PC-9 (cell line): ENCODE measurements around the gene RGL1. TPM values are rescaled to one million over a fixed set of nuclear protein-coding genes. Genes with fewer than 3 reads are reported as not detected.

Source experiments
- BruUV-seq: library from RNA; stranded (reverse); fragments of 400-500 nt; replicated peaks from 2 replicates; lab custom pipeline; 2021; lab: Mats Ljungman, UMichigan
- CTCF ChIA-PET: fragments of 300-600 bp; sonication (Branson Sonifier 250); formaldehyde crosslinking; loops from one replicate; lab custom pipeline; 2022; ENCODE audit warnings: antibody characterized with exemption; lab: Charles Lee
- POLR2A ChIA-PET: fragments of 300-600 bp; sonication (Branson Sonifier 250); formaldehyde crosslinking; loops from one replicate; lab custom pipeline; 2022; ENCODE audit warnings: antibody characterized with exemption; ENCODE audit not compliant: unreplicated experiment; lab: Charles Lee
- DNase-seq, 2 experiments: peaks; one replicate each; pipeline versions ENCODE4 v3.0.0 to v3.0.0-alpha.2; 2015 to 2022; ENCODE audit warnings: mixed read lengths in 1 of 2
- H2AFZ ChIP-seq: fragments of 200-600 bp; sonication (generic); 2 replicates; pipeline ENCODE4 v1.8.1; 2017; ENCODE audit warnings: antibody characterized with exemption
- H3F3A ChIP-seq: fragments of 200-600 bp; sonication (generic); 2 replicates; pipeline ENCODE4 v1.8.1; 2017; ENCODE audit warnings: antibody characterized with exemption, mild to moderate bottlenecking, low read depth; ENCODE audit not compliant: insufficient read depth
- H3K27ac ChIP-seq: fragments of 200-600 bp; sonication (generic); 2 replicates; pipeline ENCODE4 v1.6.1; 2016; ENCODE audit warnings: mixed run types
- H3K27me3 ChIP-seq: fragments of 200-600 bp; sonication (generic); 2 replicates; pipeline ENCODE4 v1.6.1; 2016; ENCODE audit warnings: low read depth, mixed run types; ENCODE audit not compliant: insufficient read depth
- H3K36me3 ChIP-seq: fragments of 200-600 bp; sonication (generic); 2 replicates; pipeline ENCODE4 v1.6.1; 2016; ENCODE audit warnings: low read depth, mixed run types
- H3K4me1 ChIP-seq: fragments of 200-600 bp; sonication (generic); replicated peaks from 2 replicates; pipeline ENCODE4 v1.6.1; 2016; ENCODE audit warnings: mixed run types; ENCODE audit not compliant: insufficient read depth
- H3K4me2 ChIP-seq: fragments of 200-600 bp; sonication (generic); 2 replicates; pipeline ENCODE4 v1.6.1; 2017; ENCODE audit warnings: mixed run types
- H3K4me3 ChIP-seq: fragments of 200-600 bp; sonication (generic); 2 replicates; pipeline ENCODE4 v1.6.1; 2016; ENCODE audit warnings: mixed run types
- H3K79me2 ChIP-seq: fragments of 200-600 bp; sonication (generic); 2 replicates; pipeline ENCODE4 v1.6.1; 2017; ENCODE audit warnings: low read depth, mixed run types
- H3K9me2 ChIP-seq: fragments of 200-600 bp; sonication (generic); 2 replicates; pipeline ENCODE4 v1.8.1; 2017; ENCODE audit warnings: mild to moderate bottlenecking; ENCODE audit not compliant: insufficient read depth
- H3K9me3 ChIP-seq: fragments of 200-600 bp; sonication (generic); 2 replicates; pipeline ENCODE4 v1.8.1; 2016; ENCODE audit warnings: low read depth; ENCODE audit not compliant: insufficient read depth
- H4K20me1 ChIP-seq: fragments of 200-600 bp; sonication (generic); 2 replicates; pipeline ENCODE4 v1.8.1; 2017; ENCODE audit not compliant: insufficient read depth
- CTCF ChIP-seq: fragments of 200-600 bp; sonication (generic); conservative IDR thresholded peaks from 2 replicates; pipeline ENCODE4 v1.6.1; 2017; ENCODE audit warnings: mixed run types, antibody characterized with exemption, mild to moderate bottlenecking, moderate library complexity
- EZH2 ChIP-seq: fragments of 200-600 bp; sonication (generic); IDR thresholded peaks from 2 replicates; pipeline ENCODE4 v1.8.0; 2017; ENCODE audit warnings: antibody characterized with exemption, low read depth
- intact Hi-C: fragments of 100-400 bp; cut with micrococcal nuclease; formaldehyde crosslinking; loops from one replicate; pipeline ENCODE4 v1.10.0; 2022; ENCODE audit not compliant: unreplicated experiment
- total RNA-seq: library from RNA; stranded (reverse); gene quantifications from 2 replicates; pipeline ENCODE4 v1.2.3, GENCODE V29; 2021

The RGL1 gene
- total RNA-seq, 1 experiment from 2014 or later: 2.6 TPM

- H4K20me1 ChIP-seq: no peaks in the 10 kb centered on the region
Measured at GRCh38 chr1:183844806-183845205, 39.9 kb downstream of the RGL1 start.

GRCh38 chr1:183845681-183846080 lies 40.8 kb downstream of the RGL1 start:
- Histone ChIP-seq H3K79me2 (no peaks in the 10 kb centered on the region), H3K4me1 (no peaks in the 10 kb centered on the region), H4K20me1 (no peaks in the 10 kb centered on the region), H3K27me3 (no peaks in the 10 kb centered on the region), H3K4me3 (no peak overlapping the region), H3K9me2 (no peaks in the 10 kb centered on the region), H3F3A (no peaks in the 10 kb centered on the region), H3K27ac (no peak overlapping the region), H3K36me3 (no peaks in the 10 kb centered on the region), H3K9me3 (no peaks in the 10 kb centered on the region), H3K4me2 (no peak overlapping the region), H2AFZ (no peak overlapping the region)
- no TSS peak for BruUV-seq
- DNase-seq: no peak
- ChIA-PET POLR2A (no interaction called here), CTCF (no interaction called here)
- no peak for TF ChIP-seq CTCF
- intact Hi-C loops: no loop called here

More at GRCh38 chr1:183844806-183845205, 39.9 kb downstream of the RGL1 start:
- H3K9me2 ChIP-seq: no peaks in the 10 kb centered on the region
- no peaks in the 10 kb centered on the region for H3K36me3 ChIP-seq
- H3K4me1 ChIP-seq: no peaks in the 10 kb centered on the region
- no peaks in the 10 kb centered on the region for H3K9me3 ChIP-seq
- no peaks in the 10 kb centered on the region for H3K27me3 ChIP-seq
- no peak overlapping the region for H3K27ac ChIP-seq
- no peak overlapping the region for H3K4me2 ChIP-seq
- BruUV-seq: no TSS peak
- H2AFZ ChIP-seq: no peak overlapping the region
- no peak for DNase-seq
- no peak for TF ChIP-seq CTCF
- no peak for TF ChIP-seq EZH2
- intact Hi-C loops: no loop called here
- no peaks in the 10 kb centered on the region for H3K79me2 ChIP-seq
- no peaks in the 10 kb centered on the region for H3F3A ChIP-seq
- ChIA-PET POLR2A (no interaction called here), CTCF (interaction anchor here (0.9 kb wide), 1 partner anchor 189 kb away, joined by 4 read pairs; no protein-coding TSS in a partner anchor)
- H3K4me3 ChIP-seq: no peak overlapping the region

GRCh38 chr1:183847641-183848040 lies 42.7 kb downstream of the RGL1 start:
- no peak for TF ChIP-seq CTCF
- no peak for TF ChIP-seq EZH2
- no TSS peak for BruUV-seq
- ChIA-PET CTCF (no interaction called here), POLR2A (no interaction called here)
- Histone ChIP-seq H3F3A (no peaks in the 10 kb centered on the region), H3K27me3 (no peaks in the 10 kb centered on the region), H3K27ac (no peak overlapping the region), H3K36me3 (no peaks in the 10 kb centered on the region), H3K79me2 (no peaks in the 10 kb centered on the region), H3K4me2 (no peak overlapping the region), H3K4me1 (no peaks in the 10 kb centered on the region), H4K20me1 (no peaks in the 10 kb centered on the region), H3K4me3 (no peak overlapping the region), H3K9me3 (no peaks in the 10 kb centered on the region), H3K9me2 (no peaks in the 10 kb centered on the region), H2AFZ (no peak overlapping the region)
- DNase-seq: no peak
- intact Hi-C loops: no loop called here
